Measurements from ENCODE around the gene CDYL.

GRCh38 chr6:4853349-4853748 lies 77.1 kb downstream of the CDYL start:
- no peak for TF ChIP-seq POLR2AphosphoS5 (IDR thresholded peaks at IDR 0.05)
- no peak for TF ChIP-seq CTCF (IDR thresholded peaks at IDR 0.05)
- TF ChIP-seq EP300 (IDR thresholded peaks at IDR 0.05), result no peak
